ENCODE data around the gene ELAPOR1. TPM values are rescaled to one million over a fixed set of nuclear protein-coding genes. Genes with fewer than 3 reads are reported as not detected.

Gene ELAPOR1
- total RNA-seq, 3 donors from 2014 or later (not counting 1 experiment from before 2014, with no cell fraction given): 6.2 to 8.3 (median 6.3) TPM

DNA sequence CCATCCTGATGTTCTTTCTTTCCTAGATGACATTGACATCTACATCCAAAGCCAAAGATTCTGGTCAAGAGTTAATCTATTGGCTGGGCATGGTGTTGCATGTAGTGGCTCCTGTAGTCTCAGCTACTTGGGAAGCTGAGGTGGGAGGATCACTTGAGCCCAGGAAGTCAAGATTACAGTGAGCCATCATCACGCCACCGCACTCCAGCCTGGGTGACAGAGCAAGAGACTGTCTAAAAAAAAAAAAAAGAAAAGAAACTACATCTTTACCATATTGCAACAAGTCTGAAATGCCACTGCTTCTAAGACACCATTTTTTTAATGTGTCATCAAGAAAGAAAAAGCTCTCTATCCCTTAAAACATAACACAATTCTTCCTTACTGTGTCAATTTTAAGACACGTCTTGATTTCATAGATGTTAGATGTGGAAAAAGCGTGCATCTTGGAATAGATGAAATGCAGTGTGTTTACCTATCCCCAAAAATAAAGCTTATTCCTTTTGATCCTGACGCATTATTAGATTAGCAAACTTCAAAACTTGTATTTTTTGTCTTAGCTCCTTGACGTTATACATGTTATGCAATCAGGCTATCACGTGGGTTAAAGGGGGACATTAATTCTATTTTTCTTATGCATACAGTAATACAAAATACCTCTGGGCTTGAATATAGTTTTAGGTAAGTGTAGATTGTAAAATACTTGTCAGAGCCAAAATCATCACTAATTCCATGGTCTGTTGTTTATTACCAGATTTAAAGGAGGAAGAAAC lies 46.3 kb downstream of the ELAPOR1 start:
- Mint-ChIP-seq H3K9me3 (no peaks in the 10 kb centered on the region), H3K4me1 (peaks cover 20% of the 10 kb centered on the region in 2 donors), H3K27me3 (ENCODE audit: low read depth in 2 of 2) (peaks cover 0 to 3% of the 10 kb centered on the region in 2 donors), H3K4me3 (no peak overlapping the region), H3K27ac (no peak overlapping the region), H3K36me3 (no peaks in the 10 kb centered on the region)
- Histone ChIP-seq H3K4me1 (ENCODE audit: control insufficient read depth, insufficient read depth, low read length) (peaks cover 27% of the 10 kb centered on the region), H3K36me3 (ENCODE audit: control insufficient read depth, insufficient read depth, low read length) (no peaks in the 10 kb centered on the region), H3K27ac (ENCODE audit: low read length) (no peak overlapping the region), H3K9me3 (ENCODE audit: control insufficient read depth, insufficient read depth, low read length) (no peaks in the 10 kb centered on the region), H3K4me3 (ENCODE audit: low read length) (no peak overlapping the region), H3K27me3 (ENCODE audit: control insufficient read depth, insufficient read depth, low read length) (no peaks in the 10 kb centered on the region)
- DNase-seq (no peak), ATAC-seq (no peak)
- TF ChIP-seq, protein P1, sequence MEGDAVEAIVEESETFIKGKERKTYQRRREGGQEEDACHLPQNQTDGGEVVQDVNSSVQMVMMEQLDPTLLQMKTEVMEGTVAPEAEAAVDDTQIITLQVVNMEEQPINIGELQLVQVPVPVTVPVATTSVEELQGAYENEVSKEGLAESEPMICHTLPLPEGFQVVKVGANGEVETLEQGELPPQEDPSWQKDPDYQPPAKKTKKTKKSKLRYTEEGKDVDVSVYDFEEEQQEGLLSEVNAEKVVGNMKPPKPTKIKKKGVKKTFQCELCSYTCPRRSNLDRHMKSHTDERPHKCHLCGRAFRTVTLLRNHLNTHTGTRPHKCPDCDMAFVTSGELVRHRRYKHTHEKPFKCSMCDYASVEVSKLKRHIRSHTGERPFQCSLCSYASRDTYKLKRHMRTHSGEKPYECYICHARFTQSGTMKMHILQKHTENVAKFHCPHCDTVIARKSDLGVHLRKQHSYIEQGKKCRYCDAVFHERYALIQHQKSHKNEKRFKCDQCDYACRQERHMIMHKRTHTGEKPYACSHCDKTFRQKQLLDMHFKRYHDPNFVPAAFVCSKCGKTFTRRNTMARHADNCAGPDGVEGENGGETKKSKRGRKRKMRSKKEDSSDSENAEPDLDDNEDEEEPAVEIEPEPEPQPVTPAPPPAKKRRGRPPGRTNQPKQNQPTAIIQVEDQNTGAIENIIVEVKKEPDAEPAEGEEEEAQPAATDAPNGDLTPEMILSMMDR (IDR thresholded peaks at IDR 0.05): no peak
- WGBS (ENCODE audit: insufficient coverage): 96% methylated on average over 4 of the region's 7 CpGs
- intact Hi-C loops (cut with micrococcal nuclease): no loop called here

DNA sequence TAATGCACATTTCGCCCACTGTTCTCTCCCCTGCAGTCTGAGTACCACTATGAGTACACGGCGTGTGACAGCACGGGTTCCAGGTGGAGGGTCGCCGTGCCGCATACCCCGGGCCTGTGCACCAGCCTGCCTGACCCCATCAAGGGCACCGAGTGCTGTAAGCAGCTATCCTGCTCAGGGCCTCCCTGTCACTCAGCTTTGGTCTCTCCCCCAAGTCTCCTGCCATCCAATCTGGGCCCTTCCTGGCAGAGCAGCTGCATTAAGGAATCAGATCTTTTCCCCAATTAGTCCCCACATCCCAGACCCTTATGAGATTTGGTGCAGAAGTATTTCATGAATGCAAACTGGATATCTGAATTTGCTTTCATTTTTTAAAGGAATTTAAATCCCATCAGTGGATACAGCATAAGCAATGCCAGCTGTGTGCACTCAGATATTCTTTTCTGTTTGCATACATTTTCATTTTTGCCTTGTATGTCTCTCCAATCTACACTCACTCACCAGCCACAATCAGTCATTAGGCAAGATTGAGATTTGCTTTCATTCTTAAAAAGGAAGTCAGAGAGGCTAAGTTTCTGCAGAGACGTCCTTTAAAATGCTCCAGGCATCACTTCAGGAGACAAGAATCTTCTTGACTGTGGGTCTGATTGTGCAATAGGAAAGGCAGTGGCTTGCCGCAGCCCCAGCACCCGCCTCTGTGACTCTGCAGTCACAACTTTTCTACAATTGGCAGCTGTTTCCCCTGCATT lies 48.1 kb downstream of the ELAPOR1 start:
- peak; percentile 76 to 91 (median 86) for ATAC-seq
- Histone ChIP-seq H3K36me3 (ENCODE audit: control insufficient read depth, insufficient read depth, low read length) (no peaks in the 10 kb centered on the region), H3K27ac (ENCODE audit: low read length) (peak overlapping the region; percentile 61), H3K9me3 (ENCODE audit: control insufficient read depth, insufficient read depth, low read length) (no peaks in the 10 kb centered on the region), H3K4me3 (ENCODE audit: low read length) (no peak overlapping the region), H3K4me1 (ENCODE audit: control insufficient read depth, insufficient read depth, low read length) (peaks cover 27% of the 10 kb centered on the region), H3K27me3 (ENCODE audit: control insufficient read depth, insufficient read depth, low read length) (no peaks in the 10 kb centered on the region)
- Mint-ChIP-seq H3K9me3 (no peaks in the 10 kb centered on the region), H3K4me3 (peak overlapping the region; percentile 87), H3K27me3 (ENCODE audit: low read depth in 2 of 2) (no peaks in the 10 kb centered on the region), H3K36me3 (no peaks in the 10 kb centered on the region), H3K4me1 (peaks cover 20% of the 10 kb centered on the region in 2 donors), H3K27ac (peak overlapping the region; percentile 72 to 93)
- DNase-seq: peak in 1 of 2 donors; percentile 43
- 63% methylated on average over 12 of the region's 12 CpGs for WGBS (ENCODE audit: insufficient coverage)
- intact Hi-C loops (cut with micrococcal nuclease): no loop called here
- TF ChIP-seq, protein P1 (IDR thresholded peaks at IDR 0.05): no peak

DNA sequence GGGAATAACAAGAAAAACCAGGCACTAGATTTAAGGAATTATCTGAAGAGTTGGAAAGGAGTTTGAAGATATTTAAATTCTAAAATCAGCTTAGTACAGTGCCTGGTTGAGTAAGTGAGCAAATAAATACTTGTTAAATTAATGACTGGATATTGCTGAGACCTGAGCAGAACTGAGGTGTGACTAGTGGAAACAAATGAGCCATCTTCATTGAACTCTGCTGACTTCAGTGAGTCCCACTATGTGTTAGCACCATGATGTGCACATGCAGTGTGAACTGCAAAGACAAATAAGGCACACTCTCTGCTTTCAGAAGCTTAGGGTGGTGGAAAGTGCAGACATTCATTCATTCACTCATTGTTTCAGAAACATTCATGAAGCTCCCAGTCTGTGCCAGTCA lies 48.7 kb downstream of the ELAPOR1 start:
- H3K4me3 Mint-ChIP-seq: peak overlapping the region; percentile 87

More for the DNA sequence above, 48.7 kb downstream of the ELAPOR1 start:
- DNase-seq (no peak), ATAC-seq (peak; percentile 51 to 69 (median 61))
- Histone ChIP-seq H3K9me3 (ENCODE audit: control insufficient read depth, insufficient read depth, low read length) (no peaks in the 10 kb centered on the region), H3K4me3 (ENCODE audit: low read length) (no peak overlapping the region), H3K27ac (ENCODE audit: low read length) (peak overlapping the region; percentile 61), H3K4me1 (ENCODE audit: control insufficient read depth, insufficient read depth, low read length) (peaks cover 27% of the 10 kb centered on the region), H3K36me3 (ENCODE audit: control insufficient read depth, insufficient read depth, low read length) (no peaks in the 10 kb centered on the region), H3K27me3 (ENCODE audit: control insufficient read depth, insufficient read depth, low read length) (no peaks in the 10 kb centered on the region)
- TF ChIP-seq, protein P1 (IDR thresholded peaks at IDR 0.05): no peak
- peaks cover 20% of the 10 kb centered on the region in 2 donors for H3K4me1 Mint-ChIP-seq
- H3K27me3 Mint-ChIP-seq (ENCODE audit: low read depth in 2 of 2): no peaks in the 10 kb centered on the region
- H3K36me3 Mint-ChIP-seq: no peaks in the 10 kb centered on the region
- H3K9me3 Mint-ChIP-seq: no peaks in the 10 kb centered on the region
- H3K27ac Mint-ChIP-seq: peak overlapping the region; percentile 72 to 93
- intact Hi-C loops (cut with micrococcal nuclease): no loop called here
